H9 (cell line): ENCODE measurements around the gene SET. TPM values are rescaled to one million over a fixed set of nuclear protein-coding genes. Genes with fewer than 3 reads are reported as not detected.
A peak's percentile ranks its signal among the peaks of the same experiment; 100 is the strongest.
"Not testable (repeated sequence)": the region's sequence is repeated elsewhere in the genome, so short reads cannot be mapped to it uniquely, and the experiment has no call there.

ENCODE experiments used
- DNase-seq: peaks from one replicate; pipeline ENCODE4 v3.0.0-alpha.2; 2017
- H2AFZ ChIP-seq: one replicate; pipeline ENCODE4 v1.6.1; 2013; ENCODE audit warnings: mild to moderate bottlenecking, low read length, control low read depth, moderate library complexity
- H2AK5ac ChIP-seq: 2 replicates; pipeline ENCODE4 v1.6.1; 2013; ENCODE audit warnings: low read length, control low read depth, mixed read lengths; ENCODE audit not compliant: insufficient read length
- H2BK120ac ChIP-seq: one replicate; pipeline ENCODE4 v1.6.1; 2013; ENCODE audit warnings: low read depth, mild to moderate bottlenecking, low read length, control low read depth, inconsistent platforms; ENCODE audit not compliant: poor library complexity, severe bottlenecking
- H2BK12ac ChIP-seq: 2 replicates; pipeline ENCODE4 v1.6.1; 2013; ENCODE audit warnings: low read length, control low read depth, mixed read lengths, low read depth; ENCODE audit not compliant: insufficient read length
- H2BK15ac ChIP-seq: 2 replicates; pipeline ENCODE4 v1.6.1; 2013; ENCODE audit warnings: low read depth, low read length, control low read depth
- H2BK20ac ChIP-seq: one replicate; pipeline ENCODE4 v1.6.1; 2013; ENCODE audit warnings: low read depth, mild to moderate bottlenecking, low read length, control low read depth, inconsistent platforms; ENCODE audit not compliant: poor library complexity, severe bottlenecking
- H2BK5ac ChIP-seq: 2 replicates; pipeline ENCODE4 v1.6.1; 2013; ENCODE audit warnings: low read length, control low read depth, mixed read lengths; ENCODE audit not compliant: insufficient read length
- H3K14ac ChIP-seq: 2 replicates; pipeline ENCODE4 v1.6.1; 2013; ENCODE audit warnings: low read length, control low read depth; ENCODE audit not compliant: insufficient read depth
- H3K18ac ChIP-seq: 2 replicates; pipeline ENCODE4 v1.6.1; 2013; ENCODE audit warnings: low read depth, mild to moderate bottlenecking, mixed read lengths, low read length, control low read depth; ENCODE audit not compliant: insufficient read length
- H3K23ac ChIP-seq: 2 replicates; pipeline ENCODE4 v1.6.1; 2013; ENCODE audit warnings: low read length, control low read depth, mixed read lengths, low read depth; ENCODE audit not compliant: insufficient read length
- H3K23me2 ChIP-seq: 2 replicates; pipeline ENCODE4 v1.6.1; 2013; ENCODE audit warnings: low read depth, mild to moderate bottlenecking, mixed read lengths, low read length, control low read depth; ENCODE audit not compliant: insufficient read length, poor library complexity, severe bottlenecking
- H3K27ac ChIP-seq: 2 replicates; pipeline ENCODE4 v1.5.1; 2013; ENCODE audit warnings: low read length, control low read depth, mixed read lengths, low read depth; ENCODE audit not compliant: insufficient read length
- H3K27me3 ChIP-seq: 2 replicates; pipeline ENCODE4 v1.6.1; 2013; ENCODE audit warnings: low read length, control low read depth, inconsistent platforms; ENCODE audit not compliant: insufficient read depth
- H3K4ac ChIP-seq: 2 replicates; pipeline ENCODE4 v1.6.1; 2013; ENCODE audit warnings: low read depth, mild to moderate bottlenecking, control low read depth, inconsistent platforms, low read length, moderate library complexity
- H3K4me1 ChIP-seq: 2 replicates; pipeline ENCODE4 v1.6.1; 2013; ENCODE audit warnings: low read length, control low read depth, inconsistent platforms; ENCODE audit not compliant: insufficient read depth
- H3K4me2 ChIP-seq: 2 replicates; pipeline ENCODE4 v1.6.1; 2013; ENCODE audit warnings: low read length, control low read depth, mixed read lengths; ENCODE audit not compliant: insufficient read length, insufficient read depth
- H3K56ac ChIP-seq: 2 replicates; pipeline ENCODE4 v1.6.1; 2013; ENCODE audit warnings: low read depth, mild to moderate bottlenecking, mixed read lengths, low read length, control low read depth; ENCODE audit not compliant: insufficient read length
- H3K79me1 ChIP-seq: 2 replicates; pipeline ENCODE4 v1.6.1; 2013; ENCODE audit warnings: low read depth, mild to moderate bottlenecking, moderate library complexity, low read length, control low read depth, inconsistent platforms; ENCODE audit not compliant: insufficient read depth, poor library complexity, severe bottlenecking
- H3K79me2 ChIP-seq: 2 replicates; pipeline ENCODE4 v1.6.1; 2013; ENCODE audit warnings: low read length, control low read depth, inconsistent platforms; ENCODE audit not compliant: insufficient read depth
- H3K9ac ChIP-seq: 2 replicates; pipeline ENCODE4 v1.6.1; 2013; ENCODE audit warnings: low read length, control low read depth, mixed read lengths; ENCODE audit not compliant: insufficient read length; ENCODE audit errors: extremely low read depth
- H3K9me3 ChIP-seq: one replicate; pipeline ENCODE4 v1.6.1; 2013; ENCODE audit warnings: low read depth, low read length, inconsistent platforms; ENCODE audit not compliant: control insufficient read depth
- H3T11ph ChIP-seq: one replicate; pipeline ENCODE4 v1.6.1; 2013; ENCODE audit warnings: mild to moderate bottlenecking, low read length, control low read depth, inconsistent platforms
- H4K20me1 ChIP-seq: one replicate; pipeline ENCODE4 v1.6.1; 2013; ENCODE audit not compliant: control insufficient read depth, insufficient read length, insufficient read depth
- H4K5ac ChIP-seq: 2 replicates; pipeline ENCODE4 v1.6.1; 2013; ENCODE audit warnings: low read depth, mild to moderate bottlenecking, mixed read lengths, low read length, control low read depth; ENCODE audit not compliant: insufficient read length
- H4K8ac ChIP-seq: replicated peaks from 2 replicates; pipeline ENCODE4 v1.6.1; 2013; ENCODE audit warnings: low read length, control low read depth, mixed read lengths, low read depth; ENCODE audit not compliant: insufficient read length
- H4K91ac ChIP-seq: 2 replicates; pipeline ENCODE4 v1.6.1; 2013; ENCODE audit warnings: low read depth, mild to moderate bottlenecking, moderate library complexity, mixed read lengths, low read length, control low read depth; ENCODE audit not compliant: insufficient read length
- H3K27ac Mint-ChIP-seq, 3 experiments: 2 replicates in 2 of 3; 3 replicates in 1 of 3; pipeline ENCODE4 v1.8.0; 2020 to 2021; ENCODE audit warnings: mixed read lengths in 3 of 3, mild to moderate bottlenecking in 1 of 3, moderate library complexity in 1 of 3
- H3K27me3 Mint-ChIP-seq: 2 replicates; pipeline ENCODE4 v1.8.0; 2021; ENCODE audit warnings: low read depth, mild to moderate bottlenecking, moderate library complexity, mixed read lengths
- H3K36me3 Mint-ChIP-seq, 3 experiments: 2 replicates in 2 of 3; 3 replicates in 1 of 3; pipeline ENCODE4 v1.8.0; 2020 to 2021; ENCODE audit warnings: low read depth in 3 of 3, mixed read lengths in 3 of 3; ENCODE audit not compliant: insufficient read depth in 1 of 3
- H3K4me1 Mint-ChIP-seq, 2 experiments: 2 replicates each; pipeline ENCODE4 v1.8.0; 2020; ENCODE audit warnings: mixed read lengths in 2 of 2
- H3K4me3 Mint-ChIP-seq, 2 experiments: 2 replicates in 1 of 2; 3 replicates in 1 of 2; pipeline ENCODE4 v1.8.0; 2020 to 2021; ENCODE audit warnings: mild to moderate bottlenecking in 2 of 2, mixed read lengths in 2 of 2, moderate library complexity in 1 of 2
- H3K9me3 Mint-ChIP-seq, 2 experiments: 2 replicates in 1 of 2; 3 replicates in 1 of 2; pipeline ENCODE4 v1.8.0; 2020; ENCODE audit warnings: mild to moderate bottlenecking in 2 of 2, mixed read lengths in 2 of 2, moderate library complexity in 1 of 2
- CTCF ChIP-seq: fragments of 200-600 bp; sonication (generic); conservative IDR thresholded peaks from 3 replicates; pipeline ENCODE4 v1.8.0; 2021; ENCODE audit warnings: antibody characterized with exemption, mild to moderate bottlenecking
- WGBS: extraction: QIAGEN DNeasy Blood & Tissue Kit; methylation state at CpG from one replicate; pipeline ENCODE4 v1.1.7; 2013; ENCODE audit warnings: missing lambda C conversion rate, low lambda C conversion rate, mixed read lengths; ENCODE audit not compliant: insufficient read length; ENCODE audit errors: extremely low coverage; 5-methylcytosine and 5-hydroxymethylcytosine counted together
- total RNA-seq: library from RNA; stranded (reverse); gene quantifications from 2 replicates; pipeline ENCODE4 v1.2.1, GENCODE V29; 2021

SET gene
- total RNA-seq, 1 experiment from 2014 or later = 1,148 TPM

GRCh38 chr9:128696923-128697707 lies 8.1 kb downstream of the SET start:
- no peaks in the 10 kb centered on the region for H3K23me2 ChIP-seq
- H4K8ac ChIP-seq = no peak overlapping the region
- H3K4me1 Mint-ChIP-seq = peaks cover 2 to 6% of the 10 kb centered on the region in 2 experiments; a peak in 2 of 4 replicates
- no peak overlapping the region for H3K4ac ChIP-seq
- peak; percentile 30 for DNase-seq
- no peak overlapping the region for H2BK12ac ChIP-seq
- no peaks in the 10 kb centered on the region for H3K4me1 ChIP-seq
- no peaks in the 10 kb centered on the region for H3K79me2 ChIP-seq
- no peak for TF ChIP-seq CTCF
- H3K18ac ChIP-seq = no peak overlapping the region
- H3K79me1 ChIP-seq = no peaks in the 10 kb centered on the region
- no peak overlapping the region for H3K9ac ChIP-seq
- no peak overlapping the region for H3K4me3 Mint-ChIP-seq
- no peak overlapping the region for H2BK20ac ChIP-seq
- H3K56ac ChIP-seq = no peak overlapping the region
- no peak overlapping the region for H3K4me2 ChIP-seq
- no peak overlapping the region for H2AFZ ChIP-seq
- peak overlapping the region; percentile 70 to 87 (median 72); a peak in 6 of 7 replicates for H3K27ac Mint-ChIP-seq
- H3K9me3 ChIP-seq = no peaks in the 10 kb centered on the region
- H2BK15ac ChIP-seq = no peak overlapping the region
- H3K14ac ChIP-seq = no peak overlapping the region
- no peak overlapping the region for H2BK120ac ChIP-seq
- H2AK5ac ChIP-seq = no peak overlapping the region
- H3K27ac ChIP-seq = no peak overlapping the region
- H4K91ac ChIP-seq = no peak overlapping the region
- no peak overlapping the region for H2BK5ac ChIP-seq
- no peak overlapping the region for H4K5ac ChIP-seq
- no peak overlapping the region for H3K23ac ChIP-seq
- WGBS = no CpG with 5 or more reads among the region's 8 CpGs
- H3K27me3 ChIP-seq = no peaks in the 10 kb centered on the region
- H3K9me3 Mint-ChIP-seq = 0 out of 5 replicates have a peak, but pooled peaks cover 1% of the 10 kb centered on the region in 2 experiments
- peaks cover 37 to 57% (median 48%) of the 10 kb centered on the region in 3 experiments for H3K36me3 Mint-ChIP-seq
- H3T11ph ChIP-seq = no peak overlapping the region
- H3K27me3 Mint-ChIP-seq = peaks cover 2% of the 10 kb centered on the region; the same call in 1 of the 2 replicates
- H4K20me1 ChIP-seq = no peaks in the 10 kb centered on the region

GRCh38 chr9:128699096-128699795 lies 10.2 kb downstream of the SET start:
- not testable (repeated sequence) for H3K4me2 ChIP-seq, H3T11ph ChIP-seq, H2BK120ac ChIP-seq, H3K14ac ChIP-seq, H2BK12ac ChIP-seq, H2AK5ac ChIP-seq, H3K23ac ChIP-seq, H3K9ac ChIP-seq, H3K4me3 Mint-ChIP-seq, H3K27ac ChIP-seq, H3K79me1 ChIP-seq, H3K4me1 Mint-ChIP-seq, H3K4ac ChIP-seq, H3K27me3 Mint-ChIP-seq, H3K23me2 ChIP-seq, H3K27me3 ChIP-seq, H3K27ac Mint-ChIP-seq, H2BK5ac ChIP-seq, H3K4me1 ChIP-seq, H2AFZ ChIP-seq, H4K5ac ChIP-seq, H2BK20ac ChIP-seq, H3K18ac ChIP-seq, H3K9me3 ChIP-seq, H2BK15ac ChIP-seq, H4K91ac ChIP-seq, H3K56ac ChIP-seq, H3K9me3 Mint-ChIP-seq, H3K79me2 ChIP-seq, H4K20me1 ChIP-seq, H4K8ac ChIP-seq
- peak; percentile 26 for DNase-seq
- H3K36me3 Mint-ChIP-seq = peaks cover 19 to 35% (median 27%) of the 10 kb centered on the region in 3 experiments; a peak in 6 of 7 replicates
- no CpG with 5 or more reads among the region's 30 CpGs for WGBS
